GM12878 (cell line): ENCODE measurements around the gene STK11. TPM values are rescaled to one million over a fixed set of nuclear protein-coding genes. Genes with fewer than 3 reads are reported as not detected.

ENCODE experiments used
- ATAC-seq: fragments of 200-7000 bp; cut with Tn5 transposase; 3 replicates; pipeline ENCODE4 v1.9.1; 2020; ENCODE audit warnings: mild to moderate bottlenecking, moderate library complexity
- BruUV-seq: library from RNA; stranded (reverse); fragments of 400-500 nt; replicated peaks from 2 replicates; lab custom pipeline; 2021; lab: Mats Ljungman, UMichigan
- CTCF ChIA-PET: fragments of 300-600 bp; sonication (Branson Sonifier 250); formaldehyde crosslinking; extraction: SDS; loops from one replicate; lab custom pipeline; 2021; ENCODE audit warnings: inconsistent platforms; lab: Yijun Ruan, JAX
- POLR2A ChIA-PET: fragments of 350-600 bp; formaldehyde crosslinking; extraction: SDS; loops from one replicate; lab custom pipeline; 2021; ENCODE audit warnings: inconsistent platforms; lab: Charles Lee
- RAD21 ChIA-PET: fragments of 300-600 bp; sonication (Branson Sonifier 250); formaldehyde crosslinking; loops from one replicate; lab custom pipeline; 2023; ENCODE audit warnings: antibody characterized with exemption; ENCODE audit not compliant: unreplicated experiment; lab: Charles Lee
- SMC1A ChIA-PET: fragments of 300-600 bp; sonication (Branson Sonifier 250); formaldehyde crosslinking; loops from one replicate; lab custom pipeline; 2023; ENCODE audit not compliant: unreplicated experiment, uncharacterized antibody; lab: Charles Lee
- DNase-seq: peaks from one replicate; pipeline ENCODE4 v3.0.0-alpha.2; 2011; ENCODE audit warnings: low read depth, low spot score
- FAIRE-seq: peaks from 3 replicates; lab custom pipeline; 2011; peaks lifted over from hg19 to GRCh38; lab: Jason Lieb, UNC
- H2AFZ ChIP-seq: 2 replicates; pipeline ENCODE4 v1.6.0; 2011; ENCODE audit warnings: low read depth, low read length, control low read depth; ENCODE audit not compliant: control insufficient read depth
- H3K27ac ChIP-seq: 2 replicates; pipeline ENCODE4 v1.5.1; 2011; ENCODE audit warnings: control low read depth; ENCODE audit not compliant: control insufficient read depth, insufficient read depth
- H3K27me3 ChIP-seq, 2 experiments: replicated peaks in 1 of 2; 2 replicates each; pipeline versions ENCODE4 v1.6.0 to v1.6.1; 2011; ENCODE audit warnings: low read length in 1 of 2; ENCODE audit not compliant: control insufficient read depth in 2 of 2, insufficient read depth in 2 of 2
- H3K36me3 ChIP-seq, 2 experiments: 2 replicates each; pipeline ENCODE4 v1.5.1; 2011; ENCODE audit warnings: low read length in 1 of 2; ENCODE audit not compliant: control insufficient read depth in 2 of 2, insufficient read depth in 2 of 2
- H3K4me1 ChIP-seq: 2 replicates; pipeline ENCODE4 v1.6.1; 2011; ENCODE audit warnings: mild to moderate bottlenecking, low read length, moderate library complexity, mixed read lengths; ENCODE audit not compliant: control insufficient read depth, insufficient read depth
- H3K4me2 ChIP-seq: 2 replicates; pipeline ENCODE4 v1.6.0; 2011; ENCODE audit warnings: control low read depth; ENCODE audit not compliant: control insufficient read depth, insufficient read depth
- H3K4me3 ChIP-seq: fragments of 200-600 bp; sonication (generic); 2 replicates; pipeline ENCODE4 v1.5.1; 2016
- H3K79me2 ChIP-seq: 2 replicates; pipeline ENCODE4 v1.6.0; 2011; ENCODE audit warnings: low read length; ENCODE audit not compliant: control insufficient read depth, insufficient read depth
- H3K9ac ChIP-seq: 2 replicates; pipeline ENCODE4 v1.8.0; 2011; ENCODE audit warnings: low read length, control low read depth, mixed read lengths; ENCODE audit not compliant: control insufficient read depth, insufficient read depth
- H3K9me3 ChIP-seq: replicated peaks from 3 replicates; pipeline ENCODE4 v1.5.1; 2011; ENCODE audit warnings: mild to moderate bottlenecking, low read length; ENCODE audit not compliant: control insufficient read depth, insufficient read depth
- H4K20me1 ChIP-seq: 2 replicates; pipeline ENCODE4 v1.6.0; 2011; ENCODE audit not compliant: control insufficient read depth, insufficient read depth
- FOXM1 ChIP-seq: IDR thresholded peaks from 2 replicates; pipeline ENCODE4 v1.6.1; 2012; ENCODE audit warnings: low read depth, mild to moderate bottlenecking, inconsistent platforms, low read length, moderate library complexity
- IKZF2 ChIP-seq, 2 experiments: fragments of 450-650 bp; IDR thresholded peaks; 2 replicates each; pipeline ENCODE4 v1.6.1; 2017; ENCODE audit warnings: mild to moderate bottlenecking in 2 of 2, moderate library complexity in 2 of 2
- PML ChIP-seq: IDR thresholded peaks from 2 replicates; pipeline ENCODE4 v1.6.1; 2012; ENCODE audit warnings: low read length, inconsistent platforms
- SMAD1 ChIP-seq: fragments of 450-650 bp; IDR thresholded peaks from 2 replicates; pipeline ENCODE4 v1.6.1; 2018; ENCODE audit warnings: mild to moderate bottlenecking, low read depth; ENCODE audit not compliant: partially characterized antibody
- WGBS: methylation state at CpG from one replicate; pipeline ENCODE4 v1.1.6; 2016; ENCODE audit warnings: low lambda C conversion rate; ENCODE audit not compliant: insufficient replicate concordance, insufficient coverage; ENCODE audit errors: missing lambda C conversion rate; 5-methylcytosine and 5-hydroxymethylcytosine counted together
- in situ Hi-C: fragments of 300-500 bp; cut with MboI; formaldehyde crosslinking; loops from 9 replicates; pipeline ENCODE4 v1.14.3; 2018; ENCODE audit warnings: mixed read lengths
- intact Hi-C: fragments of 100-400 bp; cut with micrococcal nuclease; formaldehyde crosslinking; loops from one replicate; pipeline ENCODE4 v1.14.2; 2022; ENCODE audit not compliant: unreplicated experiment
- polyA plus RNA-seq, 11 experiments: library from polyadenylated mRNA; depleted of rRNA in 4 of 11; unstranded in 6 of 11; stranded (reverse) in 5 of 11; fragments of >200 nt; fragmentation: Nextera tagmentation in 4 of 11; fragmentation: Illumina TruSeq in 1 of 11; extraction: Ambion mirVana in 4 of 11; extraction: Trizol in 1 of 11; gene quantifications; 1 replicate in 1 of 11; 2 replicates in 10 of 11; pipeline versions ENCODE4 v1.2.1 to v1.2.3, GENCODE V29; 2011 to 2016; ENCODE audit warnings: inconsistent platforms in 2 of 11, missing spikeins in 2 of 11, low read depth in 1 of 11
- total RNA-seq, 4 experiments: library from RNA; depleted of rRNA in 3 of 4; stranded (reverse); fragments of >200 nt in 3 of 4; fragmentation: Illumina TruSeq in 1 of 4; extraction: Trizol in 1 of 4; gene quantifications; 2 replicates each; pipeline versions ENCODE4 v1.2.1 to v1.2.3, GENCODE V29; 2013 to 2021
- TF ChIP-seq, protein P1 (sequence below): IDR thresholded peaks from 2 replicates; pipeline ENCODE4 v1.6.1; 2012; ENCODE audit warnings: low read depth, low read length, improper control_type of control experiment
- TF ChIP-seq, protein P2 (sequence below): IDR thresholded peaks from 2 replicates; pipeline ENCODE4 v1.6.1; 2012; ENCODE audit warnings: mild to moderate bottlenecking, low read depth, low read length

Gene STK11
- total and polyA plus RNA-seq, 10 of the 15 experiments (the other 5 are each of a cell fraction or from before 2014, with no cell fraction given), result 0.33 to 71.0 (median 23.8) TPM

DNA sequence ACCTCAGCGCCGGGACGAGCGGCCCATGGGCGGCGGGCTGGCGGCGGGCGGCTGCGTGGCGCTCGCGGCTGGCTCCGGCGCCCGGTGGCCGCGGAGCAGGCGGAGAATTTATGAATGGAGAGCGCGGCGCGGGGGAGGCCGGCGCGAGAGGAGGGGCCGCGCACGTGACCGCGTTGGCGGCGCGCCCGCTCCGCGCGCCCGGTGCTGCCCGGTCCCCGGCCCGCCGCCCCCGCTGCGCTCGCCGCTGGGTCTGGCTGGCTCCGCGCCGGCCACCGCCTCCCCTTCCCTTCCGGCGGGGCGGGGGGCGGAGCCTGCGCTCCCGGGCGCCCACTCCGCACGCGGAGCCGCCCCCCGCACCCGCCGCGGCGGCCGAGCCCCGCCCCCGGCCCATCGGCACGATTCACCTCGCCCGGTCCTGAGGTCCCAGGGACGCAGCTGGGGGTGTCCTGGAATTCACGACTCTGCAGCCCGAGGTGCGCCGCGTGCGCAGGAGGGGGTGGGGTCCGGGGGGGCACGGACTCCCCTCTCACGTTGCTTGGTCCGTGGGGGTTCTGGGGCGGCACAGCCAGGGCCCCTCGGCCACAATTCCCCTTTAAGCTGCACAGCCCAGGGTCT lies 32.3 kb downstream of the STK11 start, which contains the start of gene CBARP (continued):
- no peak for TF ChIP-seq SMAD1
- no peak for TF ChIP-seq IKZF2 (IDR thresholded peaks at IDR 0.05)
- no peak for TF ChIP-seq PML
- TF ChIP-seq, protein P1, sequence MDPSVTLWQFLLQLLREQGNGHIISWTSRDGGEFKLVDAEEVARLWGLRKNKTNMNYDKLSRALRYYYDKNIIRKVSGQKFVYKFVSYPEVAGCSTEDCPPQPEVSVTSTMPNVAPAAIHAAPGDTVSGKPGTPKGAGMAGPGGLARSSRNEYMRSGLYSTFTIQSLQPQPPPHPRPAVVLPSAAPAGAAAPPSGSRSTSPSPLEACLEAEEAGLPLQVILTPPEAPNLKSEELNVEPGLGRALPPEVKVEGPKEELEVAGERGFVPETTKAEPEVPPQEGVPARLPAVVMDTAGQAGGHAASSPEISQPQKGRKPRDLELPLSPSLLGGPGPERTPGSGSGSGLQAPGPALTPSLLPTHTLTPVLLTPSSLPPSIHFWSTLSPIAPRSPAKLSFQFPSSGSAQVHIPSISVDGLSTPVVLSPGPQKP, result no peak
- TF ChIP-seq, all 136 proteins: peak for 4

DNA sequence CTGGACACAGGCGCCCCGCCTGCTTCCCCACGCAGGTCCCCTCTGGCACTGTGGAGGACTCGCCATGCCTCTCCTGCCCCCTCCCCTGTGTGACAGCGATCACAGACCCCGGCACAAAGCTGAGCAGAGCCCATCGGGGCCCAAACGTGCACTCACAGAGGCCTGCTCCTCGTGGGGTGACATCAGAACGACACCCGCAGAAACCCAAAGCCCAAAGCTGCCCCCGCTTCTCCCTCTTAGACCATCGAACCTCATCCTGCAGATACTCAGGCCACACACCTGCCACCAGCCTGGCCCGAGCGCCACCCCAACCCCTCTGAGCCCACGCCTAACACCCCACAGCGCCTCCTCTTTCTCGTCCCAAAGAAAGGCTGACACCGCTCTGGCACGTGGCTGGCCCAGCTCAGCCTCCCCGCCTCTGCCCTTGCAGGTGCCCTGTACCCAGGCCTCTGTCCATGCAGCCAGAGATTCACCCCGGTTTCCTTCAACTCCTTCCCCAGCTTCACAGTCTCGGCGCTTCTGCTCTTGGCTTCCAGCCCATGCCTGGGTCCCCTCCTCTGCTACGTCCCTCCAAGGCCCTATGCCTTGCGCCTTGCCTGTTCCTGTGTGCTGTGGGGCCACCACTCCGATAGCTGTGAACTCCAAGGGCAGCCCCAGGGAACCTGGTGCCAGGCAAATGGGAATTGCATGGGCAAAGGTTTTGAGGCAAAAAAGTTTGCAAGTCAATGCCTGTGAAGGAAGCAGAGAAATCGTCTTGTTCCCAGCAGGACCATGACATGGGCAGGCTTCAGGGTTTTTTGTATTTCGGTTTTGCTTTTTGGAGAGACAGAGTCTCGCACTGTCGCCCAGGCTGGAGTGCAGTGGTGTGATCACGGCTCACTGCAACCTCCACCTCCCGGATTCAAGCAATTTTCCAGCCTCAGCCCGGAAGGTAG lies 33.1 kb downstream of the STK11 start:
- SMC1A ChIA-PET, result no interaction called here
- RAD21 ChIA-PET, result interaction anchor here (0.7 to 1.2 kb wide), 2 partner anchors 18 to 108 kb away, joined by 3 to 4 read pairs; no protein-coding TSS in a partner anchor
- FAIRE-seq, result no peak

More for the DNA sequence above, 33.1 kb downstream of the STK11 start:
- Histone ChIP-seq H3K27me3 (peaks cover 0 to 10% of the 10 kb centered on the region in 2 experiments; a peak in 3 of 4 replicates), H3K4me1 (peaks cover 13% of the 10 kb centered on the region), H3K36me3 (no peaks in the 10 kb centered on the region), H4K20me1 (no peaks in the 10 kb centered on the region), H3K4me3 (no peak overlapping the region), H3K79me2 (peaks cover 11% of the 10 kb centered on the region), H3K27ac (no peak overlapping the region), H3K9me3 (no peaks in the 10 kb centered on the region; the same call in 2 of the 3 replicates), H3K9ac (no peak overlapping the region), H2AFZ (no peak overlapping the region), H3K4me2 (peak overlapping the region; percentile 22; the same call in 1 of the 2 replicates)
- 46% methylated on average over 34 of the region's 34 CpGs for WGBS
- no peak for DNase-seq
- ChIA-PET CTCF (interaction anchor here (0.7 to 2.7 kb wide), 4 partner anchors 25 to 212 kb away, joined by 3 to 10 read pairs (median 4); partner anchors contain the start of gene CNN2), POLR2A (interaction anchor here (0.6 kb wide), 1 partner anchor 53 kb away, joined by 3 read pairs; no protein-coding TSS in a partner anchor)
- in situ Hi-C loops (no loop called here), intact Hi-C loops (no loop called here)
- TF ChIP-seq, protein P2, sequence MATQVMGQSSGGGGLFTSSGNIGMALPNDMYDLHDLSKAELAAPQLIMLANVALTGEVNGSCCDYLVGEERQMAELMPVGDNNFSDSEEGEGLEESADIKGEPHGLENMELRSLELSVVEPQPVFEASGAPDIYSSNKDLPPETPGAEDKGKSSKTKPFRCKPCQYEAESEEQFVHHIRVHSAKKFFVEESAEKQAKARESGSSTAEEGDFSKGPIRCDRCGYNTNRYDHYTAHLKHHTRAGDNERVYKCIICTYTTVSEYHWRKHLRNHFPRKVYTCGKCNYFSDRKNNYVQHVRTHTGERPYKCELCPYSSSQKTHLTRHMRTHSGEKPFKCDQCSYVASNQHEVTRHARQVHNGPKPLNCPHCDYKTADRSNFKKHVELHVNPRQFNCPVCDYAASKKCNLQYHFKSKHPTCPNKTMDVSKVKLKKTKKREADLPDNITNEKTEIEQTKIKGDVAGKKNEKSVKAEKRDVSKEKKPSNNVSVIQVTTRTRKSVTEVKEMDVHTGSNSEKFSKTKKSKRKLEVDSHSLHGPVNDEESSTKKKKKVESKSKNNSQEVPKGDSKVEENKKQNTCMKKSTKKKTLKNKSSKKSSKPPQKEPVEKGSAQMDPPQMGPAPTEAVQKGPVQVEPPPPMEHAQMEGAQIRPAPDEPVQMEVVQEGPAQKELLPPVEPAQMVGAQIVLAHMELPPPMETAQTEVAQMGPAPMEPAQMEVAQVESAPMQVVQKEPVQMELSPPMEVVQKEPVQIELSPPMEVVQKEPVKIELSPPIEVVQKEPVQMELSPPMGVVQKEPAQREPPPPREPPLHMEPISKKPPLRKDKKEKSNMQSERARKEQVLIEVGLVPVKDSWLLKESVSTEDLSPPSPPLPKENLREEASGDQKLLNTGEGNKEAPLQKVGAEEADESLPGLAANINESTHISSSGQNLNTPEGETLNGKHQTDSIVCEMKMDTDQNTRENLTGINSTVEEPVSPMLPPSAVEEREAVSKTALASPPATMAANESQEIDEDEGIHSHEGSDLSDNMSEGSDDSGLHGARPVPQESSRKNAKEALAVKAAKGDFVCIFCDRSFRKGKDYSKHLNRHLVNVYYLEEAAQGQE, result no peak
- no peak for TF ChIP-seq FOXM1
- ATAC-seq, result no peak
- BruUV-seq, result no TSS peak
